ENCODE measurements around the gene MLPH. TPM values are rescaled to one million over a fixed set of nuclear protein-coding genes. Genes with fewer than 3 reads are reported as not detected.

Gene MLPH
- total RNA-seq, 1 donor from 2014 or later, result 14.8 TPM

- H3K27me3 Mint-ChIP-seq, result no peaks in the 10 kb centered on the region
- TF ChIP-seq, protein P1, sequence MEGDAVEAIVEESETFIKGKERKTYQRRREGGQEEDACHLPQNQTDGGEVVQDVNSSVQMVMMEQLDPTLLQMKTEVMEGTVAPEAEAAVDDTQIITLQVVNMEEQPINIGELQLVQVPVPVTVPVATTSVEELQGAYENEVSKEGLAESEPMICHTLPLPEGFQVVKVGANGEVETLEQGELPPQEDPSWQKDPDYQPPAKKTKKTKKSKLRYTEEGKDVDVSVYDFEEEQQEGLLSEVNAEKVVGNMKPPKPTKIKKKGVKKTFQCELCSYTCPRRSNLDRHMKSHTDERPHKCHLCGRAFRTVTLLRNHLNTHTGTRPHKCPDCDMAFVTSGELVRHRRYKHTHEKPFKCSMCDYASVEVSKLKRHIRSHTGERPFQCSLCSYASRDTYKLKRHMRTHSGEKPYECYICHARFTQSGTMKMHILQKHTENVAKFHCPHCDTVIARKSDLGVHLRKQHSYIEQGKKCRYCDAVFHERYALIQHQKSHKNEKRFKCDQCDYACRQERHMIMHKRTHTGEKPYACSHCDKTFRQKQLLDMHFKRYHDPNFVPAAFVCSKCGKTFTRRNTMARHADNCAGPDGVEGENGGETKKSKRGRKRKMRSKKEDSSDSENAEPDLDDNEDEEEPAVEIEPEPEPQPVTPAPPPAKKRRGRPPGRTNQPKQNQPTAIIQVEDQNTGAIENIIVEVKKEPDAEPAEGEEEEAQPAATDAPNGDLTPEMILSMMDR (conservative IDR thresholded peaks at IDR 0.05), result no peak
- H3K27ac Mint-ChIP-seq, result no peak overlapping the region
- H3K9me3 Mint-ChIP-seq, result no peaks in the 10 kb centered on the region
- no peak for DNase-seq (ENCODE audit: extremely low spot score, unreplicated experiment)
- H3K36me3 Mint-ChIP-seq, result peaks cover 3% of the 10 kb centered on the region
- H3K4me1 Mint-ChIP-seq (ENCODE audit: unreplicated experiment), result no peaks in the 10 kb centered on the region
- H3K4me3 Mint-ChIP-seq, result no peak overlapping the region
Observed at GRCh38 chr2:237524631-237525030, 37.6 kb downstream of the MLPH start.

DNA sequence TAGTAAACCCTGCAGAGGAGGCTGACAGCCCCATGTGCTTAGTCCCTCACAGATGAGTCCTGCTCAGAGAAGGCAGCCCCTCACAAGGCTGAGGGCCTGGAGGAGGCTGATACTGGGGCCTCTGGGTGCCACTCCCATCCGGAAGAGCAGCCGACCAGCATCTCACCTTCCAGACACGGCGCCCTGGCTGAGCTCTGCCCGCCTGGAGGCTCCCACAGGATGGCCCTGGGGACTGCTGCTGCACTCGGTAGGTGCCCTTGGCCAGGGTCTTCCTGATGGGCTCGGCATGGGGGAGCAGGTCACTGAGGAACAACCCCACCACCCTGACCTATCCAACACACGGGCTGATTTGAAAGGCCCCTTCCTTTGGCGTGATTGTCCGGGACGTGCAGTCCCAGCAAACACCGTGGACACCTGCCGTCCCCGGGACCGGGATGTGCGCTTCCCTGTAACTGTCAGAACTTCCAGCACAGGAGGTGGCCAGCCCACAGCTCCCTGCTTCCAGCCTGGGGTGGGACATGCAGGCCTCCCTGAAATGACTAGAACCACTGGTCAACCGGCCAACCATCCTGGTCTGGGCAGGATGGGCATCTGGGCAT is 38.6 kb downstream of the MLPH start:
- H3K27me3 Mint-ChIP-seq, result no peaks in the 10 kb centered on the region
- no peaks in the 10 kb centered on the region for H3K4me1 Mint-ChIP-seq (ENCODE audit: unreplicated experiment)
- no peaks in the 10 kb centered on the region for H3K9me3 Mint-ChIP-seq
- no peak overlapping the region for H3K4me3 Mint-ChIP-seq
- DNase-seq (ENCODE audit: extremely low spot score, unreplicated experiment), result no peak
- no peak overlapping the region for H3K27ac Mint-ChIP-seq
- peaks cover 3% of the 10 kb centered on the region for H3K36me3 Mint-ChIP-seq
- TF ChIP-seq, protein P1 (conservative IDR thresholded peaks at IDR 0.05), result no peak

GRCh38 chr2:237527233-237527632 is 40.2 kb downstream of the MLPH start:
- Mint-ChIP-seq H3K4me1 (ENCODE audit: unreplicated experiment) (peaks cover 6% of the 10 kb centered on the region), H3K27ac (no peak overlapping the region), H3K27me3 (no peaks in the 10 kb centered on the region), H3K4me3 (no peak overlapping the region), H3K9me3 (no peaks in the 10 kb centered on the region), H3K36me3 (peaks cover 3% of the 10 kb centered on the region)
- TF ChIP-seq, protein P1 (conservative IDR thresholded peaks at IDR 0.05), result no peak
- no peak for DNase-seq (ENCODE audit: extremely low spot score, unreplicated experiment)

- Mint-ChIP-seq H3K9me3 (no peaks in the 10 kb centered on the region), H3K4me3 (no peak overlapping the region), H3K36me3 (peaks cover 3% of the 10 kb centered on the region), H3K27me3 (no peaks in the 10 kb centered on the region), H3K4me1 (ENCODE audit: unreplicated experiment) (peaks cover 10% of the 10 kb centered on the region), H3K27ac (no peak overlapping the region)
- TF ChIP-seq, protein P1 (conservative IDR thresholded peaks at IDR 0.05), result no peak
- no peak for DNase-seq (ENCODE audit: extremely low spot score, unreplicated experiment)
Observed at GRCh38 chr2:237527766-237528165, 40.7 kb downstream of the MLPH start.

- peaks cover 10% of the 10 kb centered on the region for H3K4me1 Mint-ChIP-seq (ENCODE audit: unreplicated experiment)
- DNase-seq (ENCODE audit: extremely low spot score, unreplicated experiment), result no peak
- no peaks in the 10 kb centered on the region for H3K9me3 Mint-ChIP-seq
Observed at GRCh38 chr2:237529452-237530402, 42.7 kb downstream of the MLPH start.

More at GRCh38 chr2:237529452-237530402, 42.7 kb downstream of the MLPH start:
- Mint-ChIP-seq H3K36me3 (no peaks in the 10 kb centered on the region), H3K27me3 (no peaks in the 10 kb centered on the region), H3K4me3 (no peak overlapping the region), H3K27ac (no peak overlapping the region)
- TF ChIP-seq, protein P1 (conservative IDR thresholded peaks at IDR 0.05), result no peak
